Body of pancreas (tissue), 4 donors: ENCODE measurements around the gene STAMBPL1.

Experiments used
- POLR2A ChIP-seq, 3 donors: fragments of 450-650 bp; IDR thresholded peaks; one replicate each; pipeline ENCODE4 v1.6.1; 2016; ENCODE audit warnings: antibody characterized with exemption in 3 of 3, mild to moderate bottlenecking in 2 of 3
- TF ChIP-seq, protein P1 (sequence below), 7 experiments: fragments of 450-650 bp in 4 of 7; fragments of 200-600 bp in 3 of 7; sonication (generic) in 3 of 7; IDR thresholded peaks; one replicate each; pipeline ENCODE4 v1.5.1; 2016 to 2019; ENCODE audit warnings: antibody characterized with exemption in 7 of 7

- TF ChIP-seq, protein P1, sequence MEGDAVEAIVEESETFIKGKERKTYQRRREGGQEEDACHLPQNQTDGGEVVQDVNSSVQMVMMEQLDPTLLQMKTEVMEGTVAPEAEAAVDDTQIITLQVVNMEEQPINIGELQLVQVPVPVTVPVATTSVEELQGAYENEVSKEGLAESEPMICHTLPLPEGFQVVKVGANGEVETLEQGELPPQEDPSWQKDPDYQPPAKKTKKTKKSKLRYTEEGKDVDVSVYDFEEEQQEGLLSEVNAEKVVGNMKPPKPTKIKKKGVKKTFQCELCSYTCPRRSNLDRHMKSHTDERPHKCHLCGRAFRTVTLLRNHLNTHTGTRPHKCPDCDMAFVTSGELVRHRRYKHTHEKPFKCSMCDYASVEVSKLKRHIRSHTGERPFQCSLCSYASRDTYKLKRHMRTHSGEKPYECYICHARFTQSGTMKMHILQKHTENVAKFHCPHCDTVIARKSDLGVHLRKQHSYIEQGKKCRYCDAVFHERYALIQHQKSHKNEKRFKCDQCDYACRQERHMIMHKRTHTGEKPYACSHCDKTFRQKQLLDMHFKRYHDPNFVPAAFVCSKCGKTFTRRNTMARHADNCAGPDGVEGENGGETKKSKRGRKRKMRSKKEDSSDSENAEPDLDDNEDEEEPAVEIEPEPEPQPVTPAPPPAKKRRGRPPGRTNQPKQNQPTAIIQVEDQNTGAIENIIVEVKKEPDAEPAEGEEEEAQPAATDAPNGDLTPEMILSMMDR (IDR thresholded peaks at IDR 0.05) = no peak
- no peak for TF ChIP-seq POLR2A (IDR thresholded peaks at IDR 0.05)
These were observed 8.9 kb downstream of the STAMBPL1 start for GRCh38 chr10:88888810-88889445.
